Loucy (cell line): Measurements from ENCODE around the gene BEST3.

Experiments
- CTCF ChIP-seq: fragments of 200-600 bp; sonication (generic); conservative IDR thresholded peaks from 2 replicates; pipeline ENCODE4 v1.5.1; 2014; ENCODE audit warnings: mild to moderate bottlenecking, antibody characterized with exemption, low read length
- EZH2phosphoT487 ChIP-seq: fragments of 200-600 bp; IDR thresholded peaks from 2 replicates; pipeline ENCODE4 v1.6.1; 2018; ENCODE audit warnings: antibody characterized with exemption, mild to moderate bottlenecking, moderate library complexity, borderline replicate concordance

DNA sequence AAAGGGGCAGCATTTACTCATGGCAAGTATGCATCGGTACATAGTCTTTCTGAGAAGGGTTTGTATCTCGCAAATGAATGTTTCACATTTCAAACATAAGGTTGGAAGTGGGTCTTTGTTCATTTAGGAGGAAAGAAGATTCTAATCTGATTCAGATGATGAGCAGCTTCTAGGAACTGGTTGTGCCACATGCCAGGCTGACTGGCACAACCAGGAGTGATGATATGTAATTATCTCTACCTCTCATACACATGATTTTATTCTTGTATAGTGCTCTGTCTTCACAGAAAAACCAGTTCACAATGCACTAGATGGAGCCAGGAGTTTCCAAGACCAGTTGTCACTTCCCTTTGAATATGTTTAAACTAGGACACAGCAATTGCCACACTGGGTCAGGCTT, 13.7 kb upstream of the BEST3 start:
- TF ChIP-seq CTCF = no peak
- TF ChIP-seq EZH2phosphoT487 = no peak
